Astrocyte of the cerebellum (primary cell): ENCODE results near the gene CCDC192.
"Not testable (repeated sequence)": the region's sequence is repeated elsewhere in the genome, so short reads cannot be mapped to it uniquely, and the experiment has no call there.

Source experiments
- DNase-seq: peaks from one replicate; pipeline ENCODE4 v3.0.0-alpha.2; 2011; ENCODE audit warnings: low read depth
- H3K4me3 ChIP-seq: 2 replicates; pipeline ENCODE4 v1.5.1; 2011; ENCODE audit warnings: mild to moderate bottlenecking, low read depth, low read length, moderate library complexity
- CTCF ChIP-seq: IDR thresholded peaks from 2 replicates; pipeline ENCODE4 v1.5.1; 2012; ENCODE audit warnings: low read length, low read depth, moderate library complexity, mild to moderate bottlenecking; ENCODE audit errors: missing control alignments
- in situ Hi-C: cut with HindIII; loops from 2 replicates; pipeline ENCODE4 v1.10.0; 2017; ENCODE audit warnings: low sequenced_read_pairs

Gene CCDC192

GRCh38 chr5:127741412-127741811, 38.2 kb downstream of the CCDC192 start:
- no peak for DNase-seq

GRCh38 chr5:127744241-127744640, 41.0 kb downstream of the CCDC192 start:
- no peak overlapping the region for H3K4me3 ChIP-seq
- in situ Hi-C loops: no loop called here
- no peak for TF ChIP-seq CTCF
- no peak for DNase-seq

More at GRCh38 chr5:127741412-127741811, 38.2 kb downstream of the CCDC192 start:
- no peak overlapping the region for H3K4me3 ChIP-seq
- in situ Hi-C loops: no loop called here
- TF ChIP-seq CTCF: no peak

- no peak overlapping the region for H3K4me3 ChIP-seq
- peak; percentile 20 for DNase-seq
- peak; percentile 41 for TF ChIP-seq CTCF
- in situ Hi-C loops: no loop called here
Measured at GRCh38 chr5:127746756-127747155, 43.6 kb downstream of the CCDC192 start.

- DNase-seq, in situ Hi-C loops, H3K4me3 ChIP-seq: not testable (repeated sequence)
Measured at GRCh38 chr5:127752503-127753265, 49.5 kb downstream of the CCDC192 start.

GRCh38 chr5:127754259-127754658, 51.1 kb downstream of the CCDC192 start:
- no peak for TF ChIP-seq CTCF
- no peak overlapping the region for H3K4me3 ChIP-seq
- in situ Hi-C loops: no loop called here
- DNase-seq: no peak

GRCh38 chr5:127754706-127755105, 51.5 kb downstream of the CCDC192 start:
- no peak overlapping the region for H3K4me3 ChIP-seq
- in situ Hi-C loops: no loop called here
- no peak for TF ChIP-seq CTCF
- DNase-seq: no peak

- DNase-seq: peak; percentile 34
- H3K4me3 ChIP-seq: no peak overlapping the region
- in situ Hi-C loops: no loop called here
- TF ChIP-seq CTCF: peak; percentile 43
Measured at GRCh38 chr5:127757576-127757975, 54.4 kb downstream of the CCDC192 start.
